ENCODE measurements around the gene TIGD3. TPM values are rescaled to one million over a fixed set of nuclear protein-coding genes. Genes with fewer than 3 reads are reported as not detected.
A peak's percentile ranks its signal among the peaks of the same experiment; 100 is the strongest.

Gene TIGD3
- total RNA-seq, 1 donor from 2014 or later, result not detected

- DNase-seq (ENCODE audit: low spot score), result no peak
- peak; percentile 1 for ATAC-seq
- intact Hi-C loops (cut with DNase I), result loop anchor here (5.0 kb wide), 1 partner anchor 36 kb away; no protein-coding TSS in a partner anchor
These were observed 27.1 kb downstream of the TIGD3 start for GRCh38 chr11:65381716-65382032.

DNA sequence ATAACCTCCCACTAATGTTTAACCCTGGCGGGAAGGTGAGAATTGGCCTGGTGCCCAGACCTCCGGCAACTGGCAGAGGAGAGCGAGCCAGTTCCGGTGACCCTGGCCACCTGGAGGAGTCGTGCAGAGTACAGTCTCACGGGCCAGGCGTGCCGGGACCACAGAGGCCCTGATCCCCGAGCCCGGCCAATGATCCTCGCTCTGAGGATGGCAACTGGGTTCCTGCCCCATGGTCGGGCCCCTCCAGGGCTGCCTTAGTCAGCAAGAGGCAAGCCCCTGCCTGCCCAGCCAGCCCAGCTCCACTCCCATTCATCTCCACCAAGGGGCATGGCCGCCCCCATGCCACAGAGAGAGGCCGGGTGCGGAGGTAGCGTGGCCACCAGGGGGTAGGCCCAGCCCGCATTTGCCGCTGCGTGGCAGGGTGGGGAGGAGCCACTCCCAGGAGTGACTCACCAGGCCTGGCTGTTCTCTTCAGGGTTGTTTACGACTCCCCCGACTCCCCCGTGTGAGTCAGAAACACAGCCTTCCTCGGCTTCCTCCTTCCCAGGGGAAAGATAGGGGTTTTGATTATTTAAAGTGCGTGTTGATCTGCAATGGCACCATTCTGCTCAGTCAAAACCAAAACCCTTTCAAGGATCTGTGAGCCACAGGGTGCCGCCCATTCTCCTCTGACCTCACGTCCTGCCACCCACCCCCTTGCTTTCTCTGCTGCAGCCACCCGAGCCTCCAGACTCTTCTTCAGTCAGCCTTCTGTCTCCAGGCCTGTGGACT is 27.7 kb downstream of the TIGD3 start, which contains the start of gene SLC25A45:
TSS of gene SLC25A45 (minus strand) at position 614 of the 771 bp plus-strand sequence. CDS start 695 bp downstream, outside the sequence.
- intact Hi-C loops (cut with DNase I), result loop anchor here (5.0 kb wide), 1 partner anchor 35 kb away; no protein-coding TSS in a partner anchor
- peak; percentile 93 for ATAC-seq

GRCh38 chr11:65382804-65383368 is 28.3 kb downstream of the TIGD3 start:
- ATAC-seq (no peak), DNase-seq (ENCODE audit: low spot score) (no peak)
- intact Hi-C loops (cut with DNase I), result loop anchor here (5.0 kb wide), 1 partner anchor 34 kb away; no protein-coding TSS in a partner anchor

More for the DNA sequence above, 27.7 kb downstream of the TIGD3 start, which contains the start of gene SLC25A45:
- DNase-seq (ENCODE audit: low spot score), result peak; percentile 92

GRCh38 chr11:65383778-65384177 is 29.2 kb downstream of the TIGD3 start:
- ATAC-seq (no peak), DNase-seq (ENCODE audit: low spot score) (no peak)
- intact Hi-C loops (cut with DNase I), result loop anchor here (5.0 kb wide), 1 partner anchor 34 kb away; no protein-coding TSS in a partner anchor

DNA sequence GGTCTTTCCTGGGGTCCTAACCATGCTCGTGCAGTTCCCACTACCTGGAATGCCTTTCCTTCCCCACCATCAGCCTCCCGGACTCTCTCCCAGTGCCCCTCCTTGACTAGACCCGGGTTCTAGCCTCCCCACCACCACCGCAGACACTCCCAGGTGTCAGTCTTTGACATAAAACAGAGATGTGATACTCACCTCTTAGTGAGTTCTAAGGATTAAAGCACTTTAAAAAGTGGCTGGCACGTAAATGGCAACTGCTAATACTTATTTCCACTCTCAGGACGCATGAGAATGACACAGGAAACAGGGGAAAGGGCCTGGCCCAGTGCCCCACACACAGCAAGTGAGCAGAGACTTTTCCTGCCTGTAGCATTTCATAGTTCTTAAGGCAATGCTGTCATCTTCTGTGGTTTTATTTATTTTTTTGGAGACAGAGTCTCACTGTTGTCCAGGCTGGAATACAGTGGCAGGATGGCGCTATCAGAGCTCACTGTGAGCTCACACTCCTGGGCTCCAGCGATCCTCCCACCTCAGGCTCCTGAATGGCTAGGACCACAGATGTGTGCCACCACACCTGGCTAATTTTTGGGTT is 29.8 kb downstream of the TIGD3 start:
- ATAC-seq (no peak), DNase-seq (ENCODE audit: low spot score) (no peak)
- intact Hi-C loops (cut with DNase I), result loop anchor here (5.0 kb wide), 1 partner anchor 33 kb away; no protein-coding TSS in a partner anchor

GRCh38 chr11:65386307-65387140 is 32.0 kb downstream of the TIGD3 start, which contains the start of gene FRMD8:
Gene FRMD8, plus strand, starts transcription at chr11:65386637. Its CDS starts 400 bp downstream, at chr11:65387037.
- intact Hi-C loops (cut with DNase I), result no loop called here
- peak; percentile 76 for ATAC-seq

GRCh38 chr11:65388731-65389130 is 34.2 kb downstream of the TIGD3 start:
- DNase-seq (ENCODE audit: low spot score) (no peak), ATAC-seq (no peak)
- intact Hi-C loops (cut with DNase I), result no loop called here

More at GRCh38 chr11:65386307-65387140, 32.0 kb downstream of the TIGD3 start, which contains the start of gene FRMD8:
- peak; percentile 96 for DNase-seq (ENCODE audit: low spot score)

DNA sequence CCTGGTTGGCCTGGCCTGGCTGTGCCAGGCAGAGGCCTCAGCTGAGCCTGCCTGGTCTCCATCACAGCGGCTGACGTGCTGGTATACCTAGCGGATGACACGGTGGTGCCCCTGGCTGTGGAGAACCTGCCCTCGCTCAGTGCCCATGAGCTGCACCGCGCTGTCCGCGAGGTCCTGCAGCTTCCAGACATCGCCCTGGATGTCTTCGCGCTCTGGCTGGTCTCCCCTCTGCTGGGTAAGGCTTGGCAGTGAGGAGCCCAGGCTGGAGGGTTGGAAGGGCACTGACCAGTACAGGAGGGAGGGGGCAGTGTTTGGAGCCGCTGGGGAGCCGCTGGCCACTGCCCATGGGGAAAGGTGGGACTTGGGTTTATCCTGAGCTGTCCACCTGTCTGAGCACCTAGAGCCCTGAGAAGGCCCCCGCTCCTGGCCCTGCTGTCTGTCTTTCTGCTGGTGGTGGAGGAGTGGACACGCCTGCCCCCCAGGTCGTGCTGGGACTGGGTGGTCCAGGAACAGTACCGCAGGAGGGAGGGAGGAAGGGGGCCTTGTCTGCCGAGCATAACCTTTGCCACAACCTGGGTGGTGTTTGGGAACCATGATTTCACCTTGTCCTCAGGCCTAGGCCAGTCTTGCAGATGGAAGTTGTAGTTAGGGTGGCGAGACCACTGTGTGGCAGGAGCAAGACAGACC is 34.9 kb downstream of the TIGD3 start:
- ATAC-seq, result no peak
- intact Hi-C loops (cut with DNase I), result no loop called here

DNA sequence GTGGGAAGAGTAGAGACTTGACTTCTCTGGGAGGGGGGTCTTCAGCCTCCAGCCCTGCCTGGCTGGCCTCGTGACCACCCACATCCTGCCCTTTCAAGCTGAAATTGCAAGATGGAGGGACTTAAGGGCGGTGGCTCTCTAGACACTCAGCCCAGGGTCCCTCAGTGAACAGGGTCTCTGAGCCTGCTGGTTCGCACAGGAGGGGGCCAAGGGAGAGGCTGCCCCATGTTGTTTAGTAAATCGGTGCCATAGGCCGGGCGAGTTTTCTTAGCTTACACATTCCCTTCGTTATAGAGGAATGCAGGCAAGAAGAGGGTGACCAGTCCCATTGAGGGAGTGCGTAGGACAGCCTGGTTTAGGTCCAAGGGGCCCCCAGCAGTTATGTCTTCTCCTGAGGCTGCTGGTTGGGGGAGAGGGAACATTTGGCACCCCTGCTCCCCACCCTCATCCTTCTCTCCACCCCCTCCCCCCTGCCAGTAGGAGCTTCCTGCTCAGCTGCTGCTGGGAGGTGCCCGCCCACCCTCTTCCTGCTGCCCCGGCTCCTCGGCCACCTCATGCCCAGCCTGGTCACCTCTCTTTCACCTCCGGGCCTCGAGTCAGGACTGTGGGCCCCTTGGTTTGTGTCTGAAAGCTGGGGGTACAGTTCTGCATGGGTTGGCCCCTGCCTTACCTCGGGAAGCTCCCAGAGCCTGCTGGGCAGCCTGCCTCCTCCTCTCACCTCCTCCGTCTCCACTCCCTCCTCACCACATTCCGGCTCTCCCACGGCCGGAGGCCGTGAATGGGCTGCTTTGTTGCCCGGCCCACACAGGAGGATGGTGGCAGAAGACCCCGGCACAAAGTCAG is 35.8 kb downstream of the TIGD3 start:
- DNase-seq (ENCODE audit: low spot score) (peak; percentile 69), ATAC-seq (peak; percentile 38)
- intact Hi-C loops (cut with DNase I), result no loop called here

More for the DNA sequence above, 34.9 kb downstream of the TIGD3 start:
- peak; percentile 59 for DNase-seq (ENCODE audit: low spot score)

DNA sequence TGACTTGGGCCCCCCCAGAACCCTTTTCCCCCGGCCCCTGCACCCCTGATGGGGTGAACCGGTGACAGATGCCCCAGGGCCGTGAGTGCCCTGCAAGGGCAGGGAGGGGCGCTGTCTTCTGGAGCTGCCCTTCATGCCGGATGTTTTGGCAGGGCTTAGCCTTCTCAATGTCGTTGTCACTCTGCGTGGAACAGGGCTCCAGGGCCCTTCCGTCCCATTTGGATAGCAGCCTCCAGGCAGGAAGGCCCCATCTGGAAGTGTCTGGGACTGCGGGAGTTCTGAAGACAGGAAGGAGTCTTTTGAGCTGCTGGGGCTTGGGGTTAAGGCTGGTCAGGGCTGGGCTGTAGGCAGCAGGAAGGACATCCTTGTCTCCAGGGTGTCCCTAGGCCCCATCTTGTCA is 36.4 kb downstream of the TIGD3 start:
- intact Hi-C loops (cut with DNase I), result no loop called here
- DNase-seq (ENCODE audit: low spot score) (no peak), ATAC-seq (peak; percentile 41)

- ATAC-seq (no peak), DNase-seq (ENCODE audit: low spot score) (no peak)
- intact Hi-C loops (cut with DNase I), result no loop called here
These were observed 37.8 kb downstream of the TIGD3 start for GRCh38 chr11:65392186-65392829.

DNA sequence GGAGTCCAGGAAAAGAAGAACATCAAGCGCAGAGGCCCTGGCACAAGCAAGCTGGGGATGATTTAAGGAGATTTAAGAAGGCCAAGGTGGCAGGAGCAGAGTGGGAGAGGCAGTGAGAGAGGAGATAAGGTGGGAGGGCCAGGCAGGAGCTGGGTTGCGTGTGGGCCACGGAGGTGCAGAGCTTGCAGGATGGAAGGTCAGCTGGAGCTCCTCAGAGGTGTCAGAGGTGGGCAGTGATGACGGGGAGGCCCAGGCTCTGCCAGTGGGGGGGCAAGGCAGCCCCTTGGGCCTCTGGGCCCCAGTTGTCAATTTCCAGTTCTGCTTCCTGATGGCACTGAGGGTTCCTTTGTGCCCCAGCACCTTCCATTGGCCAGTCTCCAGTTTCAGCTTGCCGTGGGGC is 38.3 kb downstream of the TIGD3 start:
- no peak for ATAC-seq
- intact Hi-C loops (cut with DNase I), result no loop called here
- no peak for DNase-seq (ENCODE audit: low spot score)

DNA sequence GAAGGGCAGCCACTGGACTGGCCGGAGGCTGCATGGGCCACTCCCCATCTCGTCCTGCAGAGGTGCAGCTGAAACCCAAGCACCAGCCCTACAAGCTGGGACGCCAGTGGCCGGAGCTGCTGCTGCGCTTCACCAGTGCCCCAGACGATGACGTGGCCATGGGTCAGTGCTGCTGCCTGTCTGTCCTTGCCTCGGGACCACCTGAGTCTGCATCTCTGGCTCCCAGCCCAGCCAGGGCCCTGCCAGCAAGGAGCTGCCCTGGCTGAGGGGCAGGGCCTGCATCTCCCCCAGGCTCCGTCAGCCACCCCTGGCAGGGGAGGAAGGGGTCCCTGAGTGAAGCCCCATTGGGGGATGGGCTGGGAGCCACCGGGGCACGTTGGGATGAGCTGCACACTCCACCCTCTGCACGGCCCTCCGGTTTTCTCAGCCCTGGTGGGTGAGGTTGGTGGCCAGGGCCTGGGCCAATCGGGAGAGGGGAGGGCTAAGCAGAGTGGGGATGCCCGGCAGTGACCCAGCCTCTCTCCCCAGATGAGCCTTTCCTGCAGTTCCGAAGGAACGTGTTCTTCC is 39.0 kb downstream of the TIGD3 start:
- intact Hi-C loops (cut with DNase I), result no loop called here
- ATAC-seq, result no peak
- DNase-seq (ENCODE audit: low spot score), result no peak

GRCh38 chr11:65394125-65394536 is 39.6 kb downstream of the TIGD3 start:
- DNase-seq (ENCODE audit: low spot score) (no peak), ATAC-seq (no peak)
- intact Hi-C loops (cut with DNase I), result no loop called here

GRCh38 chr11:65395961-65396530 is 41.5 kb downstream of the TIGD3 start:
- intact Hi-C loops (cut with DNase I), result no loop called here
- ATAC-seq (no peak), DNase-seq (ENCODE audit: low spot score) (no peak)

Measured in sciatic nerve (tissue), 2 donors.